ENCODE measurements around the gene DQX1. TPM values are rescaled to one million over a fixed set of nuclear protein-coding genes. Genes with fewer than 3 reads are reported as not detected.

Gene DQX1
- total and polyA plus RNA-seq, 2 of the 4 experiments (the other 2 are of a cell fraction) = 0.07 TPM; not detected in 1

GRCh38 chr2:74538881-74539339 is 12.9 kb upstream of the DQX1 start:
- Histone ChIP-seq H4K8ac (ENCODE audit: low read depth in 2 of 2, low read length in 2 of 2) (no peak overlapping the region), H3K4ac (ENCODE audit: low read depth, low read length) (no peak overlapping the region), H3K36me3 (ENCODE audit: control insufficient read depth, insufficient read depth, low read length) (peaks cover 19% of the 10 kb centered on the region), H3K4me3 (ENCODE audit: insufficient read depth, low read depth, low read length) (no peak overlapping the region), H3K9me1 (ENCODE audit: insufficient read depth, low read length) (no peaks in the 10 kb centered on the region), H4K5ac (ENCODE audit: low read depth, low read length) (no peak overlapping the region), H2AFZ (replicated peaks; ENCODE audit: low read length, poor library complexity) (no peak overlapping the region), H4K20me1 (ENCODE audit: insufficient read depth, low read length) (no peaks in the 10 kb centered on the region), H3K18ac (ENCODE audit: low read depth, low read length) (no peak overlapping the region), H2AK9ac (replicated peaks; ENCODE audit: low read depth, low read length, poor library complexity) (no peak overlapping the region), H3K4me1 (ENCODE audit: control insufficient read depth, insufficient read depth, low read length) (no peaks in the 10 kb centered on the region), H2BK20ac (ENCODE audit: low read depth, low read length) (no peak overlapping the region), H3K56ac (ENCODE audit: extremely low read depth, insufficient read depth, low read length) (no peak overlapping the region), H3K79me1 (ENCODE audit: low read depth in 1 of 2, low read length in 2 of 2) (no peaks in the 10 kb centered on the region), H2BK15ac (ENCODE audit: low read depth, low read length) (no peak overlapping the region), H4K91ac (ENCODE audit: insufficient read depth, low read depth, low read length) (no peak overlapping the region), H3K4me2 (ENCODE audit: low read depth, low read length) (no peak overlapping the region), H3K9me3 (ENCODE audit: control insufficient read depth, insufficient read depth, low read length) (no peaks in the 10 kb centered on the region), H2BK120ac (ENCODE audit: low read depth, low read length) (no peak overlapping the region), H3K9ac (ENCODE audit: low read depth, low read length) (no peak overlapping the region), H3K23ac (ENCODE audit: low read depth, low read length) (no peak overlapping the region), H3K27ac (ENCODE audit: insufficient read depth, low read length) (no peak overlapping the region), H3K27me3 (ENCODE audit: control insufficient read depth, insufficient read depth, low read length) (no peaks in the 10 kb centered on the region), H2AK5ac (ENCODE audit: low read depth, low read length) (no peak overlapping the region), H2BK5ac (ENCODE audit: low read depth, low read length, poor library complexity, severe bottlenecking) (no peak overlapping the region), H3K14ac (replicated peaks; ENCODE audit: low read depth, low read length) (no peak overlapping the region)
- no peak for TF ChIP-seq ELK1 (IDR thresholded peaks at IDR 0.05; ENCODE audit: borderline replicate concordance, low read depth, low read length)
- peak; percentile 83 for TF ChIP-seq CEBPB (IDR thresholded peaks at IDR 0.05; ENCODE audit: low read depth, low read length)
- dilution Hi-C loops (cut with HindIII; ENCODE audit: low sequenced_read_pairs, unreplicated experiment) (no loop called here), intact Hi-C loops (cut with micrococcal nuclease) (no loop called here), in situ Hi-C loops (cut with MboI; ENCODE audit: low sequenced_read_pairs) (no loop called here)
- ChIA-PET POLR2A (ENCODE audit: unreplicated experiment) (no interaction called here), CTCF (no interaction called here)
- WGBS, 2 experiments (ENCODE audit: extremely low coverage in 2 of 2, insufficient read length in 1 of 2) = 96% methylated on average over 4 of the region's 7 CpGs; no CpG with 5 or more reads in 1 of the 2 experiments
- ATAC-seq (ENCODE audit: low read depth) (no peak), DNase-seq (no peak)
- BruUV-seq (replicated peaks) = no TSS peak

Data from IMR-90 (cell line).